Astrocyte (in vitro differentiated cells and primary cell): Measurements from ENCODE around the gene BTRC.

ENCODE experiments used
- EZH2 ChIP-seq: IDR thresholded peaks from 2 replicates; pipeline ENCODE4 v1.6.1; 2012; ENCODE audit warnings: mild to moderate bottlenecking, low read length, inconsistent platforms; ENCODE audit not compliant: insufficient read depth
- TF ChIP-seq, protein P1 (sequence below): IDR thresholded peaks from 2 replicates; pipeline ENCODE4 v1.5.1; 2011; ENCODE audit warnings: low read depth, mild to moderate bottlenecking, inconsistent platforms, low read length, moderate library complexity; ENCODE audit not compliant: insufficient read depth

- TF ChIP-seq, protein P1, sequence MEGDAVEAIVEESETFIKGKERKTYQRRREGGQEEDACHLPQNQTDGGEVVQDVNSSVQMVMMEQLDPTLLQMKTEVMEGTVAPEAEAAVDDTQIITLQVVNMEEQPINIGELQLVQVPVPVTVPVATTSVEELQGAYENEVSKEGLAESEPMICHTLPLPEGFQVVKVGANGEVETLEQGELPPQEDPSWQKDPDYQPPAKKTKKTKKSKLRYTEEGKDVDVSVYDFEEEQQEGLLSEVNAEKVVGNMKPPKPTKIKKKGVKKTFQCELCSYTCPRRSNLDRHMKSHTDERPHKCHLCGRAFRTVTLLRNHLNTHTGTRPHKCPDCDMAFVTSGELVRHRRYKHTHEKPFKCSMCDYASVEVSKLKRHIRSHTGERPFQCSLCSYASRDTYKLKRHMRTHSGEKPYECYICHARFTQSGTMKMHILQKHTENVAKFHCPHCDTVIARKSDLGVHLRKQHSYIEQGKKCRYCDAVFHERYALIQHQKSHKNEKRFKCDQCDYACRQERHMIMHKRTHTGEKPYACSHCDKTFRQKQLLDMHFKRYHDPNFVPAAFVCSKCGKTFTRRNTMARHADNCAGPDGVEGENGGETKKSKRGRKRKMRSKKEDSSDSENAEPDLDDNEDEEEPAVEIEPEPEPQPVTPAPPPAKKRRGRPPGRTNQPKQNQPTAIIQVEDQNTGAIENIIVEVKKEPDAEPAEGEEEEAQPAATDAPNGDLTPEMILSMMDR: no peak
- TF ChIP-seq EZH2: no peak
Observed at GRCh38 chr10:101464082-101464481, 110.1 kb downstream of the BTRC start.
